BJ (cell line): ENCODE results near the gene NAALADL2. TPM values are rescaled to one million over a fixed set of nuclear protein-coding genes. Genes with fewer than 3 reads are reported as not detected.

ENCODE experiments used
- CTCF ChIA-PET: fragments of 350-600 bp; formaldehyde crosslinking; extraction: SDS; loops from one replicate; lab custom pipeline; 2021; ENCODE audit warnings: antibody characterized with exemption, inconsistent platforms; lab: Yijun Ruan, JAX
- POLR2A ChIA-PET: fragments of 300-600 bp; sonication (Branson Sonifier 250); formaldehyde crosslinking; extraction: SDS; loops from one replicate; lab custom pipeline; 2021; ENCODE audit warnings: antibody characterized with exemption; lab: Charles Lee
- DNase-seq: peaks from one replicate; pipeline ENCODE4 v3.0.0-alpha.2; 2011; ENCODE audit warnings: low read depth
- H3K27me3 ChIP-seq: 2 replicates; pipeline ENCODE4 v1.6.0; 2011; ENCODE audit warnings: low read length; ENCODE audit not compliant: control insufficient read depth, insufficient read depth
- H3K36me3 ChIP-seq: 2 replicates; pipeline ENCODE4 v1.5.1; 2011; ENCODE audit warnings: low read length; ENCODE audit not compliant: control insufficient read depth, insufficient read depth
- H3K4me3 ChIP-seq: 2 replicates; pipeline ENCODE4 v1.5.1; 2011; ENCODE audit warnings: low read depth, mild to moderate bottlenecking, control low read depth, low read length
- CTCF ChIP-seq: IDR thresholded peaks from 2 replicates; pipeline ENCODE4 v1.5.1; 2011; ENCODE audit warnings: low read depth, mild to moderate bottlenecking, control low read depth, inconsistent platforms, low read length, moderate library complexity; ENCODE audit not compliant: insufficient read depth
- polyA plus RNA-seq: library from polyadenylated mRNA; depleted of rRNA; stranded (reverse); fragments of >200 nt; gene quantifications from 2 replicates; pipeline ENCODE4 v1.2.3, GENCODE V29; 2011

Gene NAALADL2
- polyA plus RNA-seq, 1 experiment = 3.6 TPM

GRCh38 chr3:175593331-175593730 is 734.2 kb downstream of the NAALADL2 start:
- TF ChIP-seq CTCF = no peak
- Histone ChIP-seq H3K36me3 (no peaks in the 10 kb centered on the region), H3K4me3 (no peak overlapping the region), H3K27me3 (no peaks in the 10 kb centered on the region)
- CTCF ChIA-PET = no interaction called here
- no peak for DNase-seq
- POLR2A ChIA-PET = no interaction called here

GRCh38 chr3:175598740-175599139 is 739.6 kb downstream of the NAALADL2 start:
- CTCF ChIA-PET = no interaction called here
- no peak for DNase-seq
- H3K36me3 ChIP-seq = no peaks in the 10 kb centered on the region
- no peaks in the 10 kb centered on the region for H3K27me3 ChIP-seq
- POLR2A ChIA-PET = no interaction called here
- TF ChIP-seq CTCF = no peak
- H3K4me3 ChIP-seq = no peak overlapping the region

- no peak for DNase-seq
- Histone ChIP-seq H3K27me3 (no peaks in the 10 kb centered on the region), H3K4me3 (no peak overlapping the region), H3K36me3 (no peaks in the 10 kb centered on the region)
- POLR2A ChIA-PET = no interaction called here
- CTCF ChIA-PET = no interaction called here
- TF ChIP-seq CTCF = no peak
Measured at GRCh38 chr3:175601521-175601920, 742.4 kb downstream of the NAALADL2 start.

- no peak overlapping the region for H3K4me3 ChIP-seq
- no peak for DNase-seq
- POLR2A ChIA-PET = no interaction called here
Measured at GRCh38 chr3:175605851-175606250, 746.7 kb downstream of the NAALADL2 start.

GRCh38 chr3:175606650-175607318 is 747.6 kb downstream of the NAALADL2 start:
- no peak for TF ChIP-seq CTCF
- H3K36me3 ChIP-seq = no peaks in the 10 kb centered on the region
- H3K4me3 ChIP-seq = no peak overlapping the region
- CTCF ChIA-PET = interaction anchor here (0.7 kb wide), 1 partner anchor 375 kb away, joined by 3 read pairs; no protein-coding TSS in a partner anchor
- POLR2A ChIA-PET = no interaction called here
- H3K27me3 ChIP-seq = no peaks in the 10 kb centered on the region
- no peak for DNase-seq

More at GRCh38 chr3:175605851-175606250, 746.7 kb downstream of the NAALADL2 start:
- Histone ChIP-seq H3K27me3 (no peaks in the 10 kb centered on the region), H3K36me3 (no peaks in the 10 kb centered on the region)
- CTCF ChIA-PET = interaction anchor here (0.6 kb wide), 1 partner anchor 182 kb away, joined by 3 read pairs; no protein-coding TSS in a partner anchor
- no peak for TF ChIP-seq CTCF
